Left lung (tissue), 10 donors: Measurements from ENCODE around the gene ST8SIA1. TPM values are rescaled to one million over a fixed set of nuclear protein-coding genes. Genes with fewer than 3 reads are reported as not detected.

ENCODE experiments used
- ATAC-seq: fragments of 200-7000 bp; cut with Tn5 transposase; one replicate; pipeline ENCODE4 v1.9.1; 2020; ENCODE audit warnings: moderate library complexity
- DNase-seq, 4 donors: peaks; one replicate each; pipeline ENCODE4 v3.0.0-alpha.2; 2013 to 2020
- H3K27ac ChIP-seq, 2 donors: fragments of 200-600 bp; sonication (generic) in 1 of 2; one replicate each; pipeline versions ENCODE4 v1.5.0 to v1.8.0; 2020 to 2021
- H3K27me3 ChIP-seq, 2 donors: fragments of 200-600 bp; sonication (generic) in 1 of 2; one replicate each; pipeline versions ENCODE4 v1.5.0 to v1.8.0; 2020 to 2021
- H3K36me3 ChIP-seq, 2 donors: fragments of 200-600 bp; sonication (generic) in 1 of 2; one replicate each; pipeline versions ENCODE4 v1.5.0 to v1.8.0; 2020 to 2021
- H3K4me1 ChIP-seq, 2 donors: fragments of 200-600 bp; one replicate each; pipeline ENCODE4 v1.8.0; 2021
- H3K4me3 ChIP-seq, 2 donors: fragments of 200-600 bp; sonication (generic) in 1 of 2; one replicate each; pipeline versions ENCODE4 v1.5.0 to v1.8.0; 2020 to 2021; ENCODE audit warnings: mild to moderate bottlenecking in 1 of 2
- H3K9me3 ChIP-seq, 2 donors: fragments of 200-600 bp; sonication (generic) in 1 of 2; one replicate each; pipeline versions ENCODE4 v1.5.0 to v1.8.0; 2020 to 2021
- CTCF ChIP-seq, 2 donors: fragments of 200-600 bp; sonication (generic) in 1 of 2; IDR thresholded peaks; one replicate each; pipeline versions ENCODE4 v1.5.0 to v1.8.0; 2021; ENCODE audit warnings: antibody characterized with exemption in 2 of 2
- intact Hi-C, 2 donors: fragments of 100-400 bp; cut with DNase I; formaldehyde crosslinking; loops; one replicate each; pipeline versions ENCODE4 v1.11.2 to v1.14.2; 2022
- polyA plus RNA-seq, 6 donors: library from polyadenylated mRNA; unstranded; fragments of 120-200 nt; gene quantifications; one replicate each; pipeline ENCODE4 v1.2.1, GENCODE V29; 2013; ENCODE audit not compliant: insufficient read length in 6 of 6
- total RNA-seq, 2 donors: library from RNA; stranded (reverse); fragmentation: NEBNext Ultra II Directional; extraction: Animal tissue kit (Norgen Biotek cat#: 25700); gene quantifications; one replicate each; pipeline ENCODE4 v1.2.1, GENCODE V29; 2021
- donor health status: DM: no; HTN: yes; CAD: no.
- donor health status: DM: no; HTN: no; CAD: no.

The ST8SIA1 gene
- total and polyA plus RNA-seq, 8 donors, result 2.4 to 15.8 (median 10.0) TPM

- intact Hi-C loops, result no loop called here
- no peaks in the 10 kb centered on the region for H3K36me3 ChIP-seq
- no peak for DNase-seq
- H3K9me3 ChIP-seq, result no peaks in the 10 kb centered on the region
- ATAC-seq, result no peak
- TF ChIP-seq CTCF (IDR thresholded peaks at IDR 0.05), result no peak
- H3K27me3 ChIP-seq, result no peaks in the 10 kb centered on the region
- H3K4me1 ChIP-seq, result no peaks in the 10 kb centered on the region
- H3K4me3 ChIP-seq, result no peak overlapping the region
- H3K27ac ChIP-seq, result no peak overlapping the region
Observed at GRCh38 chr12:22246217-22246846, 88.2 kb downstream of the ST8SIA1 start.

GRCh38 chr12:22242726-22243125 is 91.8 kb downstream of the ST8SIA1 start:
- H3K27ac ChIP-seq, result no peak overlapping the region
- no peak for TF ChIP-seq CTCF (IDR thresholded peaks at IDR 0.05)
- H3K4me3 ChIP-seq, result no peak overlapping the region
- H3K9me3 ChIP-seq, result no peaks in the 10 kb centered on the region
- no peaks in the 10 kb centered on the region for H3K4me1 ChIP-seq
- intact Hi-C loops, result no loop called here
- no peaks in the 10 kb centered on the region for H3K36me3 ChIP-seq
- DNase-seq (no peak), ATAC-seq (no peak)
- no peaks in the 10 kb centered on the region for H3K27me3 ChIP-seq

GRCh38 chr12:22238211-22238610 is 96.3 kb downstream of the ST8SIA1 start:
- no peaks in the 10 kb centered on the region for H3K36me3 ChIP-seq
- intact Hi-C loops, result no loop called here
- no peak overlapping the region for H3K27ac ChIP-seq
- H3K4me3 ChIP-seq, result no peak overlapping the region
- ATAC-seq, result no peak
- DNase-seq, result no peak
- no peaks in the 10 kb centered on the region for H3K9me3 ChIP-seq
- TF ChIP-seq CTCF (IDR thresholded peaks at IDR 0.05), result no peak
- no peaks in the 10 kb centered on the region for H3K27me3 ChIP-seq
- H3K4me1 ChIP-seq, result no peaks in the 10 kb centered on the region

- TF ChIP-seq CTCF (IDR thresholded peaks at IDR 0.05), result no peak
- no peaks in the 10 kb centered on the region for H3K36me3 ChIP-seq
- H3K9me3 ChIP-seq, result no peaks in the 10 kb centered on the region
- no peaks in the 10 kb centered on the region for H3K27me3 ChIP-seq
- H3K4me3 ChIP-seq, result no peak overlapping the region
- H3K27ac ChIP-seq, result no peak overlapping the region
- no peaks in the 10 kb centered on the region for H3K4me1 ChIP-seq
- DNase-seq (no peak), ATAC-seq (no peak)
- intact Hi-C loops, result no loop called here
Observed at GRCh38 chr12:22234561-22234960, 99.9 kb downstream of the ST8SIA1 start.

- Histone ChIP-seq H3K36me3 (no peaks in the 10 kb centered on the region), H3K4me1 (no peaks in the 10 kb centered on the region), H3K27me3 (peaks cover 0 to 4% of the 10 kb centered on the region in 2 donors), H3K9me3 (no peaks in the 10 kb centered on the region), H3K4me3 (no peak overlapping the region), H3K27ac (no peak overlapping the region)
- TF ChIP-seq CTCF (IDR thresholded peaks at IDR 0.05), result no peak
- ATAC-seq (no peak), DNase-seq (no peak)
- intact Hi-C loops, result no loop called here
Observed at GRCh38 chr12:22231836-22232235, 102.7 kb downstream of the ST8SIA1 start.
